Large intestine (tissue), 12 donors: Measurements from ENCODE around the gene GIPR. TPM values are rescaled to one million over a fixed set of nuclear protein-coding genes. Genes with fewer than 3 reads are reported as not detected.
"Not testable (repeated sequence)": the region's sequence is repeated elsewhere in the genome, so short reads cannot be mapped to it uniquely, and the experiment has no call there.

ENCODE experiments used
- DNase-seq, 2 donors: peaks; one replicate each; pipeline versions ENCODE4 v3.0.0 to v3.0.0-alpha.2; 2013
- H3K27ac ChIP-seq: one replicate; pipeline ENCODE4 v1.5.1; 2013; ENCODE audit warnings: low read length
- H3K27me3 ChIP-seq: 2 replicates; pipeline ENCODE4 v1.6.1; 2013; ENCODE audit warnings: low read length; ENCODE audit not compliant: control insufficient read depth, insufficient read depth
- H3K36me3 ChIP-seq: 2 replicates; pipeline ENCODE4 v1.6.1; 2013; ENCODE audit warnings: low read length; ENCODE audit not compliant: control insufficient read depth, insufficient read depth
- H3K4me1 ChIP-seq: one replicate; pipeline ENCODE4 v1.6.1; 2013; ENCODE audit warnings: low read length; ENCODE audit not compliant: control insufficient read depth, insufficient read depth
- H3K4me3 ChIP-seq: one replicate; pipeline ENCODE4 v1.5.1; 2013; ENCODE audit warnings: low read length
- H3K9me3 ChIP-seq: one replicate; pipeline ENCODE4 v1.6.1; 2013; ENCODE audit warnings: mild to moderate bottlenecking, low read depth, low read length, moderate library complexity; ENCODE audit not compliant: control insufficient read depth
- WGBS: methylation state at CpG from one replicate; pipeline ENCODE4 v1.1.5; 2013; ENCODE audit warnings: low lambda C conversion rate; ENCODE audit not compliant: insufficient coverage; 5-methylcytosine and 5-hydroxymethylcytosine counted together
- long read RNA-seq, 11 donors: transcript quantifications; one replicate each; lab custom pipeline, GENCODE V29; 2026
- polyA plus RNA-seq: library from polyadenylated mRNA; unstranded; fragments of 120-200 nt; gene quantifications from one replicate; pipeline ENCODE4 v1.2.1, GENCODE V29; 2013

The GIPR gene
- polyA plus RNA-seq, result 8.1 TPM
- long read RNA-seq, donor 1, result 0 reads
- long read RNA-seq, donor 2, partial matches to known transcripts, result 211 of 879 reads
- long read RNA-seq, donor 2, other reads (novel, unspliced or antisense), result 668 of 879 reads
- long read RNA-seq, donor 3, partial matches to known transcripts, result 1,343 of 1,353 reads
- long read RNA-seq, donor 3, other reads (novel, unspliced or antisense), result 10 of 1,353 reads
- long read RNA-seq, donor 4, result 0 reads
- long read RNA-seq, donor 5, result 0 reads
- long read RNA-seq, donor 6, partial matches to known transcripts, result 231 of 677 reads
- long read RNA-seq, donor 6, other reads (novel, unspliced or antisense), result 446 of 677 reads
- long read RNA-seq, donor 7, result 0 reads
- long read RNA-seq, donor 8, result 0 reads
- long read RNA-seq, donor 9, result 0 reads
- long read RNA-seq, donor 10, result 0 reads
- long read RNA-seq, donor 11, result 0 reads

GRCh38 chr19:45667620-45668341 is at the start of gene GIPR:
TSS of gene GIPR (plus strand) at chr19:45668221. CDS start at chr19:45669521, 1,300 bp downstream.
- WGBS, result no CpG with 5 or more reads among the region's 15 CpGs
- H3K27me3 ChIP-seq, result peaks cover 54% of the 10 kb centered on the region

DNA sequence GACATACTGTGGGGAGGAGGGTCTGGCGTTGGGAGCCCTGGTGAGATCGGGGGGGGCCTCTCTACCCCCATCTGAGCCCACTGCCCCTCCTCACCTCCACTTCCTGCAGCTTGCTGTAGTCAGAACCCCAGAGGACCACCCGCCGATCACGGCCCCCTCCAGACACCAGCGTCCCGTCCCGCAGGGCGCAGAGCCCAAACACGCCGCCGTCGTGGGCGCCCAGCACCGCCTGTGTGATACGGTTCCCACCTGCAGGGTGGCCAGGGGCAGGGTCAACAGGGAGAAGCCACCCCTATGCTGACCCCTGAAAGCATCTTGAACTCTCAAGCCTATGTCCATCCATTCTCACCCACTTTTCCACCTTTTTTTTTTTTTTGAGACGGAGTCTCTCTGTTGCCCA is 46.6 kb upstream of the GIPR start:
- peaks cover 20% of the 10 kb centered on the region for H3K36me3 ChIP-seq

More at GRCh38 chr19:45667620-45668341, at the start of gene GIPR:
- Histone ChIP-seq H3K9me3 (peaks cover 5% of the 10 kb centered on the region), H3K4me1 (peaks cover 30% of the 10 kb centered on the region), H3K36me3 (no peaks in the 10 kb centered on the region), H3K4me3 (peak within 1 kb of the TSS; percentile 25), H3K27ac (no peak within 1 kb of the TSS)
- peak in 1 of 2 donors; percentile 62 for DNase-seq

DNA sequence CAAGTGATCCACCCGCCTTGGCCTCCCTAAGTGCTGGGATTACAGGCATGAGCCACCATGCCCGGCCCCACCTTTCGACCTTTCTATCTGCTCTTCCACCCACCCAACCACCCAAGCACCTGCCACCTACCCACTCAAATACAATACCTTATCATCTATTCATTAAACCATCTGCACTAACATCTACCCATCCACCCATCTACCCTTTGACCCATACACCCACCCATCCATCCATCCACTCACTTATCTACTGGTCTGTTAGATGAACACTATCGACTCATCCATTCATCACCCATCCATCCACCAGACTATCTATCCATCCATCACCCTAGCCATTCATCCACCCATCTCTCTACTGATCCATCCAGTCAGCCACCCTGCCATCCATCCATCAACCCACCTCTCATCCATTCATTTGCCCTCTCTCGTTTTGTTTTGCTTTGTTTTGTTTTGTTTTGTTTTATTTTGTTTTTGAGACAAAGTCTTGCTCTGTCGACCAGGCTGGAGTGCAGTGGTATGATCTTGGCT is 46.0 kb upstream of the GIPR start:
- H3K27ac ChIP-seq, result no peak overlapping the region
- no peak overlapping the region for H3K4me3 ChIP-seq
- no peaks in the 10 kb centered on the region for H3K9me3 ChIP-seq
- H3K27me3 ChIP-seq, result no peaks in the 10 kb centered on the region
- 70% methylated on average over 1 of the region's 6 CpGs for WGBS
- H3K4me1 ChIP-seq, result no peaks in the 10 kb centered on the region
- H3K36me3 ChIP-seq, result peaks cover 22% of the 10 kb centered on the region
- DNase-seq, result no peak

More for the DNA sequence above, 46.6 kb upstream of the GIPR start:
- peaks cover 3% of the 10 kb centered on the region for H3K4me1 ChIP-seq
- no peak overlapping the region for H3K4me3 ChIP-seq
- no peak overlapping the region for H3K27ac ChIP-seq
- DNase-seq, result no peak
- no peaks in the 10 kb centered on the region for H3K27me3 ChIP-seq
- peaks cover 3% of the 10 kb centered on the region for H3K9me3 ChIP-seq
- no CpG with 5 or more reads among the region's 17 CpGs for WGBS

- WGBS, result 90% methylated on average over 1 of the region's 1 CpG
Observed at GRCh38 chr19:45623984-45624383, 44.0 kb upstream of the GIPR start.

GRCh38 chr19:45628219-45628618 is 39.8 kb upstream of the GIPR start:
- H3K27ac ChIP-seq, H3K9me3 ChIP-seq, H3K4me3 ChIP-seq, DNase-seq, H3K27me3 ChIP-seq, H3K4me1 ChIP-seq: not testable (repeated sequence)
- H3K36me3 ChIP-seq, result peaks cover 16% of the 10 kb centered on the region
- no CpG with 5 or more reads among the region's 7 CpGs for WGBS

More at GRCh38 chr19:45623984-45624383, 44.0 kb upstream of the GIPR start:
- H3K4me3 ChIP-seq, result no peak overlapping the region
- H3K27ac ChIP-seq, result no peak overlapping the region
- no peaks in the 10 kb centered on the region for H3K27me3 ChIP-seq
- DNase-seq, result no peak
- no peaks in the 10 kb centered on the region for H3K4me1 ChIP-seq
- H3K36me3 ChIP-seq, result peaks cover 24% of the 10 kb centered on the region
- H3K9me3 ChIP-seq, result no peaks in the 10 kb centered on the region

DNA sequence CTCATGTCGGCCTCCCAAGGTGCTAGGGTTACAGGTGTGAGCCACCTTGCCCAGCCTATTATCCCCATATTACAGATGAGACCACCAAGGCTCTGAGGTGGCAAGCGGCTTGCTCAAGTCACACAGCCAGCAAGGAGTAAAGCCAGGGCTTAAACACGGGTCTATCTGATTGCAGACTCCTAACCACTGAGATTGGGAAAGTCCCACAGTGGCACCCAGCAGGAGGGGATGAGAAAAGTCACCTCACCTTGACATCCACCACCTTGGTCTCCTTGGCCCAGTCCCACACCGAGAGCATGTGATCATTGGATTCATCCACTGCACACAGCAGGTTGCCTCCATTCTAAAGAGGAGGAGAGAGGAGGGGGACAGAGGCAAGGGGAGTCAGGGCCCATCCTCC is 38.3 kb upstream of the GIPR start:
- no peaks in the 10 kb centered on the region for H3K27me3 ChIP-seq
- no peak for DNase-seq
- peaks cover 16% of the 10 kb centered on the region for H3K36me3 ChIP-seq
- H3K4me1 ChIP-seq, result no peaks in the 10 kb centered on the region
- no peak overlapping the region for H3K27ac ChIP-seq
- no peaks in the 10 kb centered on the region for H3K9me3 ChIP-seq
- no peak overlapping the region for H3K4me3 ChIP-seq
- WGBS, result no CpG with 5 or more reads among the region's 4 CpGs

GRCh38 chr19:45630463-45630862 is 37.6 kb upstream of the GIPR start:
- H3K27me3 ChIP-seq, result no peaks in the 10 kb centered on the region
- WGBS, result no CpG with 5 or more reads among the region's 2 CpGs
- peak in 1 of 2 donors; percentile 36 for DNase-seq
- H3K36me3 ChIP-seq, result peaks cover 16% of the 10 kb centered on the region
- H3K4me3 ChIP-seq, result no peak overlapping the region
- no peaks in the 10 kb centered on the region for H3K4me1 ChIP-seq
- H3K9me3 ChIP-seq, result no peaks in the 10 kb centered on the region
- H3K27ac ChIP-seq, result no peak overlapping the region

GRCh38 chr19:45632468-45633196 is 35.4 kb upstream of the GIPR start:
- Histone ChIP-seq H3K4me1 (no peaks in the 10 kb centered on the region), H3K9me3 (no peaks in the 10 kb centered on the region), H3K4me3 (no peak overlapping the region), H3K27ac (no peak overlapping the region), H3K36me3 (peaks cover 10% of the 10 kb centered on the region), H3K27me3 (no peaks in the 10 kb centered on the region)
- DNase-seq, result peak; percentile 60 to 61
- no CpG with 5 or more reads among the region's 27 CpGs for WGBS

DNA sequence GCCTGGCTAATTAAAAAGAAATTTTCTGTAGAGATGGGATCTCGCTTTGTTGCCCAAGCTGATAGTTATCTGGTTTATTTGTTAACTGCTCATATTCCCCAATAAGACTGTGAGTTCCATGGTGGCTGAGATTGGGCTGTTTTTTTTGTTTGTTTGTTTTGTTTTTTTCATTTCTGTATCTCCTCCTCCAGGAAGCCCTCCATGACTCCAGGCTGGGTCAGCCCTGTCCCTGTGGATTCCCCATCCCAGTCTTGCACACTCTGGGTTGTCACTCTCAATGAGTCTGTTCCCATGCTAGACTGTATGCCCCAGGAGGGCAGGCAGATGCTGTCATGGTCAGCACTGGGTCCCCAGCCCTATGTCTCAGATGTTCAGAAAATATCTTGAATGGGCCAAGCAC is 31.7 kb upstream of the GIPR start:
- Histone ChIP-seq H3K9me3 (no peaks in the 10 kb centered on the region), H3K36me3 (no peaks in the 10 kb centered on the region), H3K27ac (no peak overlapping the region), H3K4me3 (no peak overlapping the region), H3K4me1 (peaks cover 12% of the 10 kb centered on the region), H3K27me3 (no peaks in the 10 kb centered on the region)
- WGBS, result no CpG with 5 or more reads among the region's 1 CpG
- no peak for DNase-seq

DNA sequence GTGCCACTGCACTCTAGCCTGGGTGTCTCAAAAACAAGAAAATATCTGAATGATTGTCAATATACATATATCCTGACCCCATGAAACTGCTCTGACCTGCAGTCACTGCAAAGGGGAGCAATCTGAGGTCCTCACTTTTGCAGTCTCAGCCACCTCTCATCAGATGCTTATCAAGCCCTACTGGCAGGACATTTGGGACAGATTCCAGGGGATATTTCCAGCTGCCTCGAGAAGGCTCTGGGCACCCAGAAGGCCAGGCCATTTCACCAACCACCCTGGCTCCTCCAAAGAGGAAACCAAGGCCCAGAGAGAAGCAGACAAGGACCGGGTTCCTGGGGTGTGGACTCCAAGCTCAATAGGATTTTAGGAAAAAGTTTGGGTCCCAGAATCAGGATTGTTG is 31.1 kb upstream of the GIPR start:
- Histone ChIP-seq H3K9me3 (no peaks in the 10 kb centered on the region), H3K36me3 (no peaks in the 10 kb centered on the region), H3K27me3 (no peaks in the 10 kb centered on the region), H3K27ac (no peak overlapping the region), H3K4me1 (peaks cover 18% of the 10 kb centered on the region), H3K4me3 (no peak overlapping the region)
- DNase-seq, result no peak
- WGBS, result no CpG with 5 or more reads among the region's 2 CpGs
